GM12878 (cell line): ENCODE results near the gene TUBA1A. TPM values are rescaled to one million over a fixed set of nuclear protein-coding genes. Genes with fewer than 3 reads are reported as not detected.

Experiments
- ATAC-seq: fragments of 200-7000 bp; cut with Tn5 transposase; 3 replicates; pipeline ENCODE4 v1.9.1; 2020; ENCODE audit warnings: mild to moderate bottlenecking, moderate library complexity
- BruUV-seq: library from RNA; stranded (reverse); fragments of 400-500 nt; replicated peaks from 2 replicates; lab custom pipeline; 2021; lab: Mats Ljungman, UMichigan
- CTCF ChIA-PET: fragments of 300-600 bp; sonication (Branson Sonifier 250); formaldehyde crosslinking; extraction: SDS; loops from one replicate; lab custom pipeline; 2021; ENCODE audit warnings: inconsistent platforms; lab: Yijun Ruan, JAX
- POLR2A ChIA-PET: fragments of 350-600 bp; formaldehyde crosslinking; extraction: SDS; loops from one replicate; lab custom pipeline; 2021; ENCODE audit warnings: inconsistent platforms; lab: Charles Lee
- RAD21 ChIA-PET: fragments of 300-600 bp; sonication (Branson Sonifier 250); formaldehyde crosslinking; loops from one replicate; lab custom pipeline; 2023; ENCODE audit warnings: antibody characterized with exemption; ENCODE audit not compliant: unreplicated experiment; lab: Charles Lee
- SMC1A ChIA-PET: fragments of 300-600 bp; sonication (Branson Sonifier 250); formaldehyde crosslinking; loops from one replicate; lab custom pipeline; 2023; ENCODE audit not compliant: unreplicated experiment, uncharacterized antibody; lab: Charles Lee
- DNase-seq: peaks from one replicate; pipeline ENCODE4 v3.0.0-alpha.2; 2011; ENCODE audit warnings: low read depth, low spot score
- FAIRE-seq: peaks from 3 replicates; lab custom pipeline; 2011; peaks lifted over from hg19 to GRCh38; lab: Jason Lieb, UNC
- H2AFZ ChIP-seq: 2 replicates; pipeline ENCODE4 v1.6.0; 2011; ENCODE audit warnings: low read depth, low read length, control low read depth; ENCODE audit not compliant: control insufficient read depth
- H3K27ac ChIP-seq: 2 replicates; pipeline ENCODE4 v1.5.1; 2011; ENCODE audit warnings: control low read depth; ENCODE audit not compliant: control insufficient read depth, insufficient read depth
- H3K27me3 ChIP-seq, 2 experiments: replicated peaks in 1 of 2; 2 replicates each; pipeline versions ENCODE4 v1.6.0 to v1.6.1; 2011; ENCODE audit warnings: low read length in 1 of 2; ENCODE audit not compliant: control insufficient read depth in 2 of 2, insufficient read depth in 2 of 2
- H3K36me3 ChIP-seq, 2 experiments: 2 replicates each; pipeline ENCODE4 v1.5.1; 2011; ENCODE audit warnings: low read length in 1 of 2; ENCODE audit not compliant: control insufficient read depth in 2 of 2, insufficient read depth in 2 of 2
- H3K4me1 ChIP-seq: 2 replicates; pipeline ENCODE4 v1.6.1; 2011; ENCODE audit warnings: mild to moderate bottlenecking, low read length, moderate library complexity, mixed read lengths; ENCODE audit not compliant: control insufficient read depth, insufficient read depth
- H3K4me2 ChIP-seq: 2 replicates; pipeline ENCODE4 v1.6.0; 2011; ENCODE audit warnings: control low read depth; ENCODE audit not compliant: control insufficient read depth, insufficient read depth
- H3K4me3 ChIP-seq: fragments of 200-600 bp; sonication (generic); 2 replicates; pipeline ENCODE4 v1.5.1; 2016
- H3K79me2 ChIP-seq: 2 replicates; pipeline ENCODE4 v1.6.0; 2011; ENCODE audit warnings: low read length; ENCODE audit not compliant: control insufficient read depth, insufficient read depth
- H3K9ac ChIP-seq: 2 replicates; pipeline ENCODE4 v1.8.0; 2011; ENCODE audit warnings: low read length, control low read depth, mixed read lengths; ENCODE audit not compliant: control insufficient read depth, insufficient read depth
- H3K9me3 ChIP-seq: replicated peaks from 3 replicates; pipeline ENCODE4 v1.5.1; 2011; ENCODE audit warnings: mild to moderate bottlenecking, low read length; ENCODE audit not compliant: control insufficient read depth, insufficient read depth
- H4K20me1 ChIP-seq: 2 replicates; pipeline ENCODE4 v1.6.0; 2011; ENCODE audit not compliant: control insufficient read depth, insufficient read depth
- BRCA1 ChIP-seq: IDR thresholded peaks from 2 replicates; pipeline ENCODE4 v1.6.1; 2011; ENCODE audit warnings: low read depth, low read length, improper control_type of control experiment
- CBX3 ChIP-seq: fragments of 200-600 bp; sonication (generic); IDR thresholded peaks from 2 replicates; pipeline ENCODE4 v1.6.1; 2016; ENCODE audit warnings: low read depth, borderline replicate concordance
- HDAC2 ChIP-seq: fragments of 200-600 bp; sonication (generic); IDR thresholded peaks from 2 replicates; pipeline ENCODE4 v1.6.1; 2017
- MEF2B ChIP-seq: fragments of 450-650 bp; IDR thresholded peaks from 2 replicates; pipeline ENCODE4 v1.6.1; 2018; ENCODE audit warnings: mild to moderate bottlenecking, moderate library complexity; ENCODE audit not compliant: partially characterized antibody, poor library complexity, severe bottlenecking
- NFIC ChIP-seq: IDR thresholded peaks from 2 replicates; pipeline ENCODE4 v1.6.1; 2012; ENCODE audit warnings: low read depth, mild to moderate bottlenecking, inconsistent platforms, low read length, moderate library complexity
- SMARCA5 ChIP-seq: fragments of 450-650 bp; IDR thresholded peaks from 2 replicates; pipeline ENCODE4 v1.6.1; 2017; ENCODE audit warnings: mild to moderate bottlenecking
- WGBS: methylation state at CpG from one replicate; pipeline ENCODE4 v1.1.6; 2016; ENCODE audit warnings: low lambda C conversion rate; ENCODE audit not compliant: insufficient replicate concordance, insufficient coverage; ENCODE audit errors: missing lambda C conversion rate; 5-methylcytosine and 5-hydroxymethylcytosine counted together
- in situ Hi-C: fragments of 300-500 bp; cut with MboI; formaldehyde crosslinking; loops from 9 replicates; pipeline ENCODE4 v1.14.3; 2018; ENCODE audit warnings: mixed read lengths
- intact Hi-C: fragments of 100-400 bp; cut with micrococcal nuclease; formaldehyde crosslinking; loops from one replicate; pipeline ENCODE4 v1.14.2; 2022; ENCODE audit not compliant: unreplicated experiment
- polyA plus RNA-seq, 11 experiments: library from polyadenylated mRNA; depleted of rRNA in 4 of 11; unstranded in 6 of 11; stranded (reverse) in 5 of 11; fragments of >200 nt; fragmentation: Nextera tagmentation in 4 of 11; fragmentation: Illumina TruSeq in 1 of 11; extraction: Ambion mirVana in 4 of 11; extraction: Trizol in 1 of 11; gene quantifications; 1 replicate in 1 of 11; 2 replicates in 10 of 11; pipeline versions ENCODE4 v1.2.1 to v1.2.3, GENCODE V29; 2011 to 2016; ENCODE audit warnings: inconsistent platforms in 2 of 11, missing spikeins in 2 of 11, low read depth in 1 of 11
- total RNA-seq, 4 experiments: library from RNA; depleted of rRNA in 3 of 4; stranded (reverse); fragments of >200 nt in 3 of 4; fragmentation: Illumina TruSeq in 1 of 4; extraction: Trizol in 1 of 4; gene quantifications; 2 replicates each; pipeline versions ENCODE4 v1.2.1 to v1.2.3, GENCODE V29; 2013 to 2021
- TF ChIP-seq, protein P1 (sequence below): fragments of 450-650 bp; formaldehyde crosslinking; IDR thresholded peaks from 2 replicates; pipeline ENCODE4 v1.4.0; 2020; ENCODE audit warnings: mild to moderate bottlenecking, moderate library complexity

TUBA1A gene
- total and polyA plus RNA-seq, 10 of the 15 experiments (the other 5 are each of a cell fraction or from before 2014, with no cell fraction given): 129 to 496 (median 249) TPM

DNA sequence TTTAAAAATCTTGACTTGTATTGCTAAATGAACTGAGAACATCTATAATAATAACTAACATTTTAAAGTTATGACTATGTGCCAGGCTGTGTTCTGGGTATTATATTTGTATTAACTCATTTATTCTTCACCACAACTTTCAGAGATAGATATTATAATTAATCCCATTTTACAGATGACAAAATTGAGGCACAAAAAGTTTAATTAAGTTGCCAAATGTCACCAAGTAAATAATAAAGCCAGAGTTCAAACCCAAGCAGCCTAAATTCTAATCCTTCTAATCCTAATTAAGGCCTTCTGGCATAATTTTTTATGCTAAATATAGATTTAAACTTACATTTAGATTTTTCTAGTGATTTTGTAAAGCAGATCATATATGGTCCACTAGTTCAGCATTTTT is 17.5 kb upstream of the TUBA1A start (continued):
- TF ChIP-seq, protein P1, sequence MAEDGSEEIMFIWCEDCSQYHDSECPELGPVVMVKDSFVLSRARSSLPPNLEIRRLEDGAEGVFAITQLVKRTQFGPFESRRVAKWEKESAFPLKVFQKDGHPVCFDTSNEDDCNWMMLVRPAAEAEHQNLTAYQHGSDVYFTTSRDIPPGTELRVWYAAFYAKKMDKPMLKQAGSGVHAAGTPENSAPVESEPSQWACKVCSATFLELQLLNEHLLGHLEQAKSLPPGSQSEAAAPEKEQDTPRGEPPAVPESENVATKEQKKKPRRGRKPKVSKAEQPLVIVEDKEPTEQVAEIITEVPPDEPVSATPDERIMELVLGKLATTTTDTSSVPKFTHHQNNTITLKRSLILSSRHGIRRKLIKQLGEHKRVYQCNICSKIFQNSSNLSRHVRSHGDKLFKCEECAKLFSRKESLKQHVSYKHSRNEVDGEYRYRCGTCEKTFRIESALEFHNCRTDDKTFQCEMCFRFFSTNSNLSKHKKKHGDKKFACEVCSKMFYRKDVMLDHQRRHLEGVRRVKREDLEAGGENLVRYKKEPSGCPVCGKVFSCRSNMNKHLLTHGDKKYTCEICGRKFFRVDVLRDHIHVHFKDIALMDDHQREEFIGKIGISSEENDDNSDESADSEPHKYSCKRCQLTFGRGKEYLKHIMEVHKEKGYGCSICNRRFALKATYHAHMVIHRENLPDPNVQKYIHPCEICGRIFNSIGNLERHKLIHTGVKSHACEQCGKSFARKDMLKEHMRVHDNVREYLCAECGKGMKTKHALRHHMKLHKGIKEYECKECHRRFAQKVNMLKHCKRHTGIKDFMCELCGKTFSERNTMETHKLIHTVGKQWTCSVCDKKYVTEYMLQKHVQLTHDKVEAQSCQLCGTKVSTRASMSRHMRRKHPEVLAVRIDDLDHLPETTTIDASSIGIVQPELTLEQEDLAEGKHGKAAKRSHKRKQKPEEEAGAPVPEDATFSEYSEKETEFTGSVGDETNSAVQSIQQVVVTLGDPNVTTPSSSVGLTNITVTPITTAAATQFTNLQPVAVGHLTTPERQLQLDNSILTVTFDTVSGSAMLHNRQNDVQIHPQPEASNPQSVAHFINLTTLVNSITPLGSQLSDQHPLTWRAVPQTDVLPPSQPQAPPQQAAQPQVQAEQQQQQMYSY (CRISPR knock-in tag): no peak
- TF ChIP-seq CBX3: no peak
- TF ChIP-seq BRCA1: no peak
- no peak for TF ChIP-seq HDAC2
- TF ChIP-seq SMARCA5: no peak

DNA sequence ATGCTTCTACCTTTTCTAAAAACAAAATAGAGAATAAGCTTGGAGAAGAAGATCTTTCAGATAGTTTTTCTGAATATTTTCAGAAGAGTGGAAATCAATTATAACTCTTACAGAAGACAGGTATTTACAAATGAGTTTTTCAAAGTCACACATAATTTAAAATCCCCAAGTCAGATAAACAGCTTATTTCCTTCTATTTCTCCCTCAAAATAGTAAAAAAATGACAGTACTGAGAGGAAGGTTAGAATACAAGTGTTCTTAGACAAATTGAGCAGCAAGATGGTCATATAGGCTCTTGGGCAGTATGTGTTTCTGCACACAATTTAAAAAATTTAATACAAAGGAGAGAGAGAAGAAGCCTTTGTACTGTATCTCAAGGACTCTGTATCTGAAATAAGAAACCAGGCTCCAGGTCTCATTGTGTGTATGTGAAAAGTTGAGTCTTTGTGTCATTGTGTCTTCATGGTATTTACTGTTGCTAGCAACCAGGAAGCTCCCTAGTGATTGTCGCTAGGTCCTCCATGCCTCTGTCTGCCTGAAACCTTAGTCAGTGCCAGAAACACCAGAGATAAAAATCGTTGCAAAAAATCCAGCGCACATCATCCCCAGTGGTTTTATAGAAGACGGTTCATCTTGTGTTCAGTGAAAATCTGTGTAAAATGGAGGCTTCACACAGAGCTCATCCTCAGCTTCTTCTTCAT is 12.9 kb upstream of the TUBA1A start:
- no peak for DNase-seq
- Histone ChIP-seq H3K9ac (no peak overlapping the region), H3K4me2 (no peak overlapping the region), H3K27ac (no peak overlapping the region), H3K36me3 (no peaks in the 10 kb centered on the region), H3K4me1 (no peaks in the 10 kb centered on the region), H4K20me1 (no peaks in the 10 kb centered on the region), H2AFZ (no peak overlapping the region), H3K4me3 (no peak overlapping the region), H3K27me3 (peaks cover 0 to 2% of the 10 kb centered on the region in 2 experiments; a peak in 1 of 4 replicates), H3K9me3 (no peaks in the 10 kb centered on the region), H3K79me2 (no peaks in the 10 kb centered on the region)
- SMC1A ChIA-PET: interaction anchor here (0.5 to 0.9 kb wide), 3 partner anchors 28 to 71 kb away, joined by 3 to 5 read pairs (median 3); no protein-coding TSS in a partner anchor
- RAD21 ChIA-PET: no interaction called here
- BruUV-seq: no TSS peak
- POLR2A ChIA-PET: interaction anchor here (1.5 kb wide), 1 partner anchor 70 kb away, joined by 4 read pairs; no protein-coding TSS in a partner anchor
- no peak for TF ChIP-seq MEF2B
- peak; percentile 5; the same call in 1 of the 2 replicates for TF ChIP-seq NFIC
- in situ Hi-C loops (no loop called here), intact Hi-C loops (no loop called here)
- peak; percentile 27; the same call in 2 of the 3 replicates for ATAC-seq
- WGBS: 70% methylated on average over 4 of the region's 4 CpGs
- CTCF ChIA-PET: interaction anchor here (0.9 to 2.8 kb wide), 8 partner anchors 8 to 114 kb away, joined by 3 to 13 read pairs (median 6); partner anchors contain the start of genes TUBA1A and TUBA1B
- FAIRE-seq: no peak
